GM18502 (cell line): Measurements from ENCODE around the gene HNRNPLL.
"Not testable (repeated sequence)": the region's sequence is repeated elsewhere in the genome, so short reads cannot be mapped to it uniquely, and the experiment has no call there.

ENCODE experiments used
- ATAC-seq: cut with Tn5 transposase; IDR thresholded peaks from one replicate; pipeline ENCODE4 v1.9.1; 2021; ENCODE audit warnings: mild to moderate bottlenecking; ENCODE audit not compliant: unreplicated experiment, poor library complexity

Gene HNRNPLL

DNA sequence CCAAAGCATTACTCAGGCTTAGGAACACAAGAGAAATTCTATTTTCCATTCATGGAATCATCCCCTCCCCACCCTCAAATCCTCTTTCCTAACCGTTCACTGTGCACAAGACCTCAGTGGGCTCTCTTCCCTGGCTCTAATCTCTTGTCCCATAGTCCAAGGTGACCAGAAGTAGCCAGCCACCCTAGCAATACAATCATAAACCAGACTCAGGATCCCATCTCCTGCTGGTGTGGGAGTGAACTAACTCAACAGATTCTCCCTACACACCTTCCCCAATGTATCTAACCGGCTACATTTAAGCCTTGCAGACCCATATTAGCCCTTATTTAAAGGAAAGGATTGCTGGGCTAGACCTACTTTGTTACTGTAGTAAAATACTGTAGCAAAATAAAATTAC, 45.5 kb downstream of the HNRNPLL start:
- no peak for ATAC-seq

DNA sequence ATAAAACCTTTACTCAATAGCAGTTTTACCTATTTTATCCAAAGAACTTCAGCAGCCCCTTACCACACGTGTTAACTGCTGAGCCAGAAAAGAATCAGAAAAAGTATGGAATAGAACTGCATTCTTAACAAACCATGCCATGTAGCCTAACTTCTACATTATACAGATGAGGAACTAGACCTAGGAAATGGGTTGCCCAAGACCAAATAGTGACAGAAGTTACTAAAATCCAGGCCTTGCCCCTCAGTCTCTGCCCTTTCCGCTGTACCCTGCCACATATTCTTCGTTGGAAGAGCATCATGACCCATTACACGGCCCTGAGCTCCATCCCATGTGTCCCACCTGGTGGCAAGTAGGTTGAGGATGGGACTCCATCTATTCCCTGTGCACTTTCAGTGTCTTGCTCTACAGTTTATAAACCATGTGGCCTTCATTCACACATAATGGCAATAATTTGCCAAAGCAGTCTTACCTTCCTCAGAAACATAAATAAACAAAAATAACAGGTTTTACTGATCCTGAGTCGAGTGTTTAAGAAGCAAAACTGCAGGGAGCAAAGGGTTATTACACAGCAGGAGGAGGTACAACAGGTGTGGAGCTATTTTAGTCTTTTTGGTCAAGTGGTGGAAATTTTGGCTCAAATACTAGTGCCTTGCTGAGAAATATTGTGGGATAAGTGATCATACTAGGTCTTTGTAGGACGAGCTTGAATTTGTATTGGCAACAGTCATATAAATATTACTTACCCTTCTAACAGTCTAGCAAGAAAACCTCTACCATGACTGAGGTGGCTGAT, 46.5 kb downstream of the HNRNPLL start:
- ATAC-seq, result no peak

DNA sequence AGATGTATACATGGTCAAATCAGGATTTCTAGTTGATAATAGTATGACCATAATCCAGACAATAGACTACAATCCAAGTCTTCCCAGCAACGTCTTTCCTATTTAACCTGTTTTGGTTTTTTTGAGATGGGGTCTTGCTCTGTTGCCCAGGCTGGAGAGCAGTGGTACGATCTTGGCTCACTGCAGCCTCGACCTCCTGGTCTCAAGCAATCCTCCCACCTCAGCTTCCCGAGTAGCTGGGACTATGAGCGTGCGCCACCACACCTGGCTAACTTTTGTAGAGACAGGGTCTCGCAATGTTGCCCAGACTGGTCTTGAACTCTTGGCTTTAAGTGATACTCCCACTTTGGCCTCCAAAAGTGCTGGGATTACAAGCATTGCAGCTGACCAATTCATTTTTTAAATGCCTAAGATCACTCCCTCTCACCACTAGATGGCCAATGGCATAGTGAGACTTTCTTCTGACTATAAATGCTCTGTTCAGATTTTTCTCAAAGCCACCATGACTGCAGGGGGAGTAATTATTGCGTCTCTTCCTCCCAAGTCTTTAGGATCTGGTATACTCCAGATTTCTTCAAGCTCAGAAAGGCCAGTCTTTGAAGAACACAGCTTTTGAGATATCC, 47.6 kb downstream of the HNRNPLL start:
- no peak for ATAC-seq

- no peak for ATAC-seq
Measured at GRCh38 chr2:38553554-38553953, 49.2 kb downstream of the HNRNPLL start.

DNA sequence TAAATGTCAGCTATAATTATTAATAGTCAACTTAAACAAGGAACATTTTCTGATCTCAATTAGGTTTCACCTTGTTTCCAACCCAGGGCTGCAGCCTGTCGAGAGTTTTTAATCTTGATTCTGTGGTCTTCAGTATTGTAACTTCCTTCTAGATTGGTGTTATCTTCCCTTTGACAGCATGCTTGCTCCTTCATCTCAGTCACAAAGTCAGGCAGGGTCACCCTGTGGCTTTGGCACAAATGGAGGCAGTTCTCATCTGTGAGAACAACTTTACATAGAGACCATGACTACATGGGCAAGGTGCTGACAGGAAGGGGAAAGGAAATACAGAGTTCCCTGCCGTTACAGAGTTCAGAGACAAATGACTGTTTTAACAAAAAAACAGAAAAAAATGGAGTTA, 50.5 kb downstream of the HNRNPLL start:
- no peak for ATAC-seq

- ATAC-seq, result no peak
Measured at GRCh38 chr2:38551746-38552145, 51.0 kb downstream of the HNRNPLL start.

- no peak for ATAC-seq
Measured at GRCh38 chr2:38551171-38551570, 51.6 kb downstream of the HNRNPLL start.

GRCh38 chr2:38549851-38550250, 52.9 kb downstream of the HNRNPLL start:
- no peak for ATAC-seq

GRCh38 chr2:38549071-38549704, 53.5 kb downstream of the HNRNPLL start:
- no peak for ATAC-seq

- no peak for ATAC-seq
Measured at GRCh38 chr2:38547791-38548190, 54.9 kb downstream of the HNRNPLL start.

GRCh38 chr2:38546585-38546984, 56.1 kb downstream of the HNRNPLL start:
- no peak for ATAC-seq

DNA sequence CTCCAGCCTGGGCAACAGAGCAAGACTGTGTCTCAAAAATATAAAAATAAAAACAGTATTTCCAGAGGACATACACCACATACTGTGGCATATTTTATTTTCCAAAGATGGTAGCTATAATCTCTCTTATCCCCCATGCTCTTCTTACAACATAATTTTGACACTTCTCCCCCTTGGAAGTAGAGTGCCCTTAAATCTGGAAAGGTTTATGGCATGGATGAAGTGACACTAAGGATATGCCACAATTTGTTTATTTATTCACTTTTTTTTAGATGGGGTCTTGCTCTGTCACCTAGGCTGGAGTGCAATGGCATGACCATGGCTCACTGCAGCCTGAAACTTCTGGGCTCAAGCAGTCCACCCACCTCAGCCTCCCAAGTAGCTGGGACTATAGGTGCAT, 56.7 kb downstream of the HNRNPLL start:
- no peak for ATAC-seq

DNA sequence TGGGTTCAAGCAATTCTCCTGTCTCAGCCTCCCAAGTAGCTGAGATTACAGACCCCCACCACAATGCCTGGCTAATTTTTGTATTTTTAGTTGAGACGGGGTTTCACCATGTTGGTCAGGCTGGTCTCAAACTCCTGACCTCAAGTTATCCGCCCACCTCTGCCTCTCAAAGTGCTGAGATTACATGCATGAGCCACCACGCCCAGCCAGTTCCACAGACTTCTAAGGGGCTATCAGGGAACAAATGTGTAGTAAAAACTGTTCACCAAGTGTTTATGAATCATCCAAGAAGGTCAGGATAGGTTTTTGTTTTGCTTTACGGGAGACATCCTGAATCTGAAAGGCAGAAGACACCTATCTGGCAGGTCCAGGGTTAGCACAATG, 60.5 kb downstream of the HNRNPLL start:
- ATAC-seq, result not testable (repeated sequence)

- ATAC-seq, result no peak
Measured at GRCh38 chr2:38540580-38541286, 62.0 kb downstream of the HNRNPLL start.

DNA sequence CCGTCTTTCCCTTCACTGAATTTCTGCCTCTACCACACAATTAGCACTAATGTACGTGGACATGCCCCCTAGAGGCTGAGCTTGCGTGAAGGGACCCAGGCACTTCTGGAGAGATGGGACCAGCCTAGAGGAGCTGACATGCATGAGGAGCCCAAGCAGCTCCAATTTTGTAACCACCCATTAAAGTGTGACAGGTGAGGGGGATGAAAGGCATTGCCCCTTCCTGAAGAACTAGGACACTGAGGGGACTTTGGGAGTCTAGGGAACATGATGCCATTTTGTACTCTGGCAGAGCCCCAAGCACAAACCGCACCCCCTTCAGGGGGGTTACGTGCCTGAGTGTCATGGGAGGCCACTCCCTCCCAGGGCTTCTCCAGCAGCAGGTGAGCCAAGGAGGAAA, 63.6 kb downstream of the HNRNPLL start:
- ATAC-seq, result no peak

DNA sequence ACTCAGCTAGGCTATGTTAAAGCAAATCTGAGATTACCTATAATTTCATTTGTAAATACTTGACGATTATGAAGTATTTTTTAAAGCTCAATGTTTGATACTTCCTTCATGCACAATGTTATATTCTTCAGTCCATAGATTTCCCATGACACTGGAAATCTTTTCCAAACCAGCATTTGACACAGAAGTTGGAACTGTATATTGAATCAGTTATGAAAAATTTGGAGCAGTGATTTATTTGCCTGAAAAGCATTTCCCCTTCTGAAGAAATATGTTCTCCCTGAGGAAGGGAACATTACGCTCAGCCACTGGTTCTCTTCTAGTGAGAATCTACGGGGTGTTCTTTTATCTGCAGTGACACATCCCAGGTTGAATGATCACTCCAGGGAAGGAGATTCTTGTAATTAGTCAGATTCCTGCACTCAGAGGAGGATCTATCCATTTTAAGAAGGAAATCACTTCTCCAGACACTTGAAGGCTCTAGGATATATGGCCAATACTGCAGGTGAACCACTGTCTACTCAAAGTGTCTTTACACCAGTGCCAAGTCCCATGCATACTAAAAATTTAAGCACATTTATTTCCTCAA, 64.7 kb downstream of the HNRNPLL start:
- ATAC-seq, result no peak

DNA sequence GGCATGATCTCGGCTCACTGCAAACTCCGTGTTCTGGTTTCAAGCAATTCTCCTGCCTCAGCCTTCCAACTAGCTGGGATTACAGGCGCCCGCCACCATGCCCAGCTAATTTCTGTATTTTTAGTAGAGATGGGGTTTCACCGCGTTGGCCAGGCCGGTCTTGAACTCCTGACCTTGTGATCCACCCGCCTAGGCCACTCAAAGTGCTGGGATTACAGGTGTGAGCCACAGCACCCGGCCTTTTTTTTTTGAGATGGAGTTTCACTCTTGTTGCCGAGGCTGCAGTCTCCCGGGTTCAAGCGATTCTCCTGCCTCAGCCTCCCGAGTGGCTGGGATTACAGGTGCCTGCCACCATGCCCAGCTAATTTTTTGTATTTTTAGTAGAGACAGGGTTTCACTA, 65.4 kb downstream of the HNRNPLL start:
- ATAC-seq, result not testable (repeated sequence)

GRCh38 chr2:38535744-38536506, 66.8 kb downstream of the HNRNPLL start:
- ATAC-seq, result peak; percentile 58

DNA sequence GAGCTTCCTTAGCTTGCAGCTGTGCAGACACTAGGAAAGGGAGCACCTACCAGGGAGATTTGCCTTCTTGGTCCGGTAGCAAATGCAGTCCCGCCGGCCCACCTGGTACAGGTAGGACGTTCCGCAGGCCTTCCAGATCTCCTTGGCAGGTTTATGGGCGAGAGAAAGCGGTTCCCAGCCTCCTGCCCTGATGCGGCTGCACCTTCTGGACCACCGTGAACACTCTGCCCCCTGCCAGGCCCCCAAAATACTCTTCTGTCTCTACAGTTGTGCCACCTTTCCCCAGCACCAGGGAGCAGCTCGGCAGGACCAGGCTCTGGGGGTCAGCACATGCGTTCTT, 67.4 kb downstream of the HNRNPLL start:
- no peak for ATAC-seq
